ENCODE measurements around the gene HSH2D. TPM values are rescaled to one million over a fixed set of nuclear protein-coding genes. Genes with fewer than 3 reads are reported as not detected.
A peak's percentile ranks its signal among the peaks of the same experiment; 100 is the strongest.

HSH2D gene
- total and polyA plus RNA-seq, 2 of the 13 experiments (the other 11 are each of a cell fraction or from before 2014, with no cell fraction given) = 0.69 to 3.2 TPM

- no peak for TF ChIP-seq NR3C1 (CRISPR knock-in tag; IDR thresholded peaks at IDR 0.05)
- TF ChIP-seq ZFP36L2 (CRISPR knock-in tag; IDR thresholded peaks at IDR 0.05) = no peak
- TF ChIP-seq RFXANK (CRISPR knock-in tag; IDR thresholded peaks at IDR 0.05) = no peak
- peak; percentile 84 for TF ChIP-seq ZNF687 (CRISPR knock-in tag; IDR thresholded peaks at IDR 0.05)
- TF ChIP-seq ZNF329 (CRISPR knock-in tag; IDR thresholded peaks at IDR 0.05; ENCODE audit: low read depth) = 0 out of 2 replicates have a peak, but pooled peaks have one; percentile 16
- no peak for TF ChIP-seq U2AF2 (IDR thresholded peaks at IDR 0.05; ENCODE audit: low read depth, low read length)
- no peak for TF ChIP-seq MXD3 (CRISPR knock-in tag; IDR thresholded peaks at IDR 0.05)
- TF ChIP-seq POLR2G (IDR thresholded peaks at IDR 0.05; ENCODE audit: low read depth, low read length) = peak; percentile 46; the same call in 1 of the 2 replicates
- no peak for TF ChIP-seq ZNF652 (CRISPR knock-in tag; IDR thresholded peaks at IDR 0.05; ENCODE audit: borderline replicate concordance, low read depth)
- peak; percentile 65 for TF ChIP-seq GABPB1 (CRISPR knock-in tag; IDR thresholded peaks at IDR 0.05)
- no peak for TF ChIP-seq HNF4A (CRISPR knock-in tag; IDR thresholded peaks at IDR 0.05)
- peak in 1 of 2 experiments; percentile 60; a peak in 2 of 4 replicates for TF ChIP-seq POLR2A (IDR thresholded peaks at IDR 0.05; ENCODE audit: insufficient read depth in 1 of 2, low read depth in 2 of 2, low read length in 2 of 2)
- no peak for TF ChIP-seq MAZ (IDR thresholded peaks at IDR 0.05; ENCODE audit: borderline replicate concordance, low read depth, low read length)
- 0 out of 2 replicates have a peak, but pooled peaks have one; percentile 40 for TF ChIP-seq MAZ (CRISPR knock-in tag; IDR thresholded peaks at IDR 0.05; ENCODE audit: low read depth)
- no peak for TF ChIP-seq TOPORS (CRISPR knock-in tag; IDR thresholded peaks at IDR 0.05)
- no peak for TF ChIP-seq TEAD2 (CRISPR knock-in tag; IDR thresholded peaks at IDR 0.05)
- no peak for TF ChIP-seq ZNF451 (CRISPR knock-in tag; IDR thresholded peaks at IDR 0.05)
- no peak for TF ChIP-seq SOX6 (IDR thresholded peaks at IDR 0.05)
- no peak for TF ChIP-seq SOX6 (CRISPR knock-in tag; IDR thresholded peaks at IDR 0.05)
- TF ChIP-seq ZNF530 (CRISPR knock-in tag; IDR thresholded peaks at IDR 0.05; ENCODE audit: low read depth) = no peak
- no peak for TF ChIP-seq ZBTB2 (CRISPR knock-in tag; IDR thresholded peaks at IDR 0.05; ENCODE audit: low read depth)
- TF ChIP-seq NFRKB (IDR thresholded peaks at IDR 0.05) = no peak
- TF ChIP-seq CREBL2 (CRISPR knock-in tag; IDR thresholded peaks at IDR 0.05; ENCODE audit: borderline replicate concordance) = no peak
- peak; percentile 87 for TF ChIP-seq ZKSCAN1 (IDR thresholded peaks at IDR 0.05; ENCODE audit: low read length)
- no peak for TF ChIP-seq ESRRA (CRISPR knock-in tag; IDR thresholded peaks at IDR 0.05; ENCODE audit: low read depth)
Measured at GRCh38 chr19:16143399-16144215, at the start of gene HSH2D (continued).
